Measurements from ENCODE around the gene ADAM21.

DNA sequence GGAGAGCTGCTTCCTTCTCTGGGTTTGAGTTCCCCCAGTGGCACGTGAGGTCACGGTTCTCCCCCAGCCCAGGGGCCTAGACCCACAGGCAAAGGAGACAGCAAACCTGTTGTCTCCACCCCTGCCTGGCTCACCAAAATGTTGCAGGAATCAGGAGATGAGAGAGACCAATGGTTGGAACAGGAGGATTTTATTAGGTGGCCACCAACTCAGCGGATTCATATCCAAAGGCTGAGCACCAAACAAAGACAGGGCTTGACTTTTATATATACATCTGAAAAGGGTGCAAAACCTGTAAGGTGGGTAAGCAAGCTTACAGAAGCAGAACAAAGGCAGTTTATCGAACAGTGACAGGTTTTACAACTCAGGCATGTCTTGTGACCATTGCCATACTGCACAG, 9.2 kb upstream of the ADAM21 start:
- TF ChIP-seq, protein P1, sequence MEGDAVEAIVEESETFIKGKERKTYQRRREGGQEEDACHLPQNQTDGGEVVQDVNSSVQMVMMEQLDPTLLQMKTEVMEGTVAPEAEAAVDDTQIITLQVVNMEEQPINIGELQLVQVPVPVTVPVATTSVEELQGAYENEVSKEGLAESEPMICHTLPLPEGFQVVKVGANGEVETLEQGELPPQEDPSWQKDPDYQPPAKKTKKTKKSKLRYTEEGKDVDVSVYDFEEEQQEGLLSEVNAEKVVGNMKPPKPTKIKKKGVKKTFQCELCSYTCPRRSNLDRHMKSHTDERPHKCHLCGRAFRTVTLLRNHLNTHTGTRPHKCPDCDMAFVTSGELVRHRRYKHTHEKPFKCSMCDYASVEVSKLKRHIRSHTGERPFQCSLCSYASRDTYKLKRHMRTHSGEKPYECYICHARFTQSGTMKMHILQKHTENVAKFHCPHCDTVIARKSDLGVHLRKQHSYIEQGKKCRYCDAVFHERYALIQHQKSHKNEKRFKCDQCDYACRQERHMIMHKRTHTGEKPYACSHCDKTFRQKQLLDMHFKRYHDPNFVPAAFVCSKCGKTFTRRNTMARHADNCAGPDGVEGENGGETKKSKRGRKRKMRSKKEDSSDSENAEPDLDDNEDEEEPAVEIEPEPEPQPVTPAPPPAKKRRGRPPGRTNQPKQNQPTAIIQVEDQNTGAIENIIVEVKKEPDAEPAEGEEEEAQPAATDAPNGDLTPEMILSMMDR (IDR thresholded peaks at IDR 0.05) = no peak
- no peak for TF ChIP-seq POLR2A (IDR thresholded peaks at IDR 0.05)
